ENCODE data around the gene NEAT1. TPM values are rescaled to one million over a fixed set of nuclear protein-coding genes. Genes with fewer than 3 reads are reported as not detected.
A peak's percentile ranks its signal among the peaks of the same experiment; 100 is the strongest.

The NEAT1 gene
- total RNA-seq, 6 donors from 2014 or later, result 245 to 3,084 (median 1,019) TPM

GRCh38 chr11:65429068-65429681, 6.6 kb downstream of the NEAT1 start:
- H3K27ac ChIP-seq, result peak overlapping the region; percentile 97 to 100 (median 100)

GRCh38 chr11:65429724-65430405, 7.3 kb downstream of the NEAT1 start:
- H3K9me3 ChIP-seq, result no peaks in the 10 kb centered on the region
- DNase-seq (peak; percentile 82 to 89), ATAC-seq (ENCODE audit: low FRiP score in 2 of 2) (peak; percentile 23 to 43)
- H3K4me1 ChIP-seq, result peaks cover 55 to 81% (median 66%) of the 10 kb centered on the region in 4 donors
- no peaks in the 10 kb centered on the region for H3K27me3 ChIP-seq
- TF ChIP-seq POLR2A (IDR thresholded peaks at IDR 0.05) (peak in 3 of 4 donors; percentile 58 to 85 (median 63)), EP300 (IDR thresholded peaks at IDR 0.05) (peak in 1 of 4 donors; percentile 7), CTCF (IDR thresholded peaks at IDR 0.05) (no peak), POLR2AphosphoS5 (IDR thresholded peaks at IDR 0.05) (peak; percentile 82 to 90)
- 1% methylated on average over 9 of the region's 9 CpGs for WGBS, 2 donors
- H3K36me3 ChIP-seq, result peaks cover 5 to 81% (median 17%) of the 10 kb centered on the region in 4 donors
- H3K27ac ChIP-seq, result peak overlapping the region; percentile 97 to 100 (median 100)
- peak overlapping the region; percentile 0 to 79 (median 42) for H3K4me3 ChIP-seq

More at GRCh38 chr11:65429068-65429681, 6.6 kb downstream of the NEAT1 start:
- peaks cover 49 to 74% (median 59%) of the 10 kb centered on the region in 4 donors for H3K4me1 ChIP-seq
- peaks cover 0 to 81% (median 11%) of the 10 kb centered on the region in 4 donors for H3K36me3 ChIP-seq
- H3K4me3 ChIP-seq, result peak overlapping the region in 3 of 4 donors; percentile 66 to 79 (median 69)
- 5 to 7% methylated on average over 9 of the region's 9 CpGs for WGBS, 2 donors
- no peaks in the 10 kb centered on the region for H3K9me3 ChIP-seq
- TF ChIP-seq EP300 (IDR thresholded peaks at IDR 0.05) (no peak), POLR2A (IDR thresholded peaks at IDR 0.05) (peak in 3 of 4 donors; percentile 26 to 54 (median 45)), CTCF (IDR thresholded peaks at IDR 0.05) (peak in 1 of 6 experiments; percentile 17), POLR2AphosphoS5 (IDR thresholded peaks at IDR 0.05) (peak; percentile 66 to 91)
- ATAC-seq (ENCODE audit: low FRiP score in 2 of 2) (peak in 1 of 2 donors; percentile 0), DNase-seq (peak in 1 of 2 donors; percentile 29)
- H3K27me3 ChIP-seq, result no peaks in the 10 kb centered on the region

GRCh38 chr11:65430406-65431217, 8.0 kb downstream of the NEAT1 start:
- peaks cover 13 to 81% (median 22%) of the 10 kb centered on the region in 4 donors for H3K36me3 ChIP-seq
- DNase-seq (peak in 1 of 2 donors; percentile 21), ATAC-seq (ENCODE audit: low FRiP score in 2 of 2) (no peak)
- H3K4me3 ChIP-seq, result peak overlapping the region; percentile 0 to 79 (median 42)
- TF ChIP-seq EP300 (IDR thresholded peaks at IDR 0.05) (no peak), POLR2AphosphoS5 (IDR thresholded peaks at IDR 0.05) (peak in 1 of 2 donors; percentile 3)
- peaks cover 59 to 89% (median 73%) of the 10 kb centered on the region in 4 donors for H3K4me1 ChIP-seq
- H3K9me3 ChIP-seq, result no peaks in the 10 kb centered on the region
- 19 to 22% methylated on average over 6 of the region's 6 CpGs for WGBS, 2 donors
- no peaks in the 10 kb centered on the region for H3K27me3 ChIP-seq
- H3K27ac ChIP-seq, result peak overlapping the region; percentile 97 to 100 (median 100)

GRCh38 chr11:65431451-65432099, 9.0 kb downstream of the NEAT1 start:
- H3K27me3 ChIP-seq, result no peaks in the 10 kb centered on the region
- no peak for ATAC-seq (ENCODE audit: low FRiP score in 2 of 2)
- DNase-seq, result peak in 1 of 2 donors; percentile 24
- peak overlapping the region; percentile 97 to 100 (median 100) for H3K27ac ChIP-seq
- 40 to 42% methylated on average over 4 of the region's 4 CpGs for WGBS, 2 donors
- H3K4me3 ChIP-seq, result peak overlapping the region in 2 of 4 donors; percentile 66 to 79
- H3K4me1 ChIP-seq, result peaks cover 68 to 98% (median 83%) of the 10 kb centered on the region in 4 donors
- TF ChIP-seq POLR2A (IDR thresholded peaks at IDR 0.05) (peak in 1 of 4 donors; percentile 33), CTCF (IDR thresholded peaks at IDR 0.05) (no peak), POLR2AphosphoS5 (IDR thresholded peaks at IDR 0.05) (peak in 1 of 2 donors; percentile 66), EP300 (IDR thresholded peaks at IDR 0.05) (no peak)
- peaks cover 17 to 81% (median 30%) of the 10 kb centered on the region in 4 donors for H3K36me3 ChIP-seq
- H3K9me3 ChIP-seq, result no peaks in the 10 kb centered on the region
